Measurements from ENCODE around the gene FOXP1.

Gene FOXP1

GRCh38 chr3:71087143-71088018, 496.1 kb downstream of the FOXP1 start:
- Histone ChIP-seq H3K36me3 (no peaks in the 10 kb centered on the region), H3K9me3 (no peaks in the 10 kb centered on the region), H3K4me3 (no peak overlapping the region), H3K27ac (no peak overlapping the region), H3K4me1 (peaks cover 0 to 44% (median 10%) of the 10 kb centered on the region in 4 donors), H3K27me3 (no peaks in the 10 kb centered on the region)
- TF ChIP-seq CTCF (IDR thresholded peaks at IDR 0.05): no peak
- DNase-seq: no peak
- intact Hi-C loops (cut with DNase I; ENCODE audit: low total_unique reads): no loop called here

DNA sequence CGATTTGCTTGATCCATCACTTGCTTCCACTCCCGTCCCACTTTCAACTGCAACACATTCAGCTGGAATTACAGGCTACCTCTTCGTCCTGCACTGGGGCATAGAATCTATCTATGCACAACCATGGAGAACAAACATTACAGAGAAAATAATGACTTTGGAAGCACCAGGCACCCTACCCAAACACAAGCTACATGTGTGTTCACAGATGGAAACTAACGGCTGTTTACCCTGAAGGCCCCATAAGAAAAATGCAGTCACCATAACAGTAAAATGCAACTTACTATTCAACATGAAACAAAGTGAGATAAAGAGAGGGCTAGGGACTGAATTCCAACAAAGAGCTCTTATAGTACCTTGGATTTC, 496.8 kb downstream of the FOXP1 start:
- no peak for DNase-seq
- no peak for TF ChIP-seq CTCF (IDR thresholded peaks at IDR 0.05)

DNA sequence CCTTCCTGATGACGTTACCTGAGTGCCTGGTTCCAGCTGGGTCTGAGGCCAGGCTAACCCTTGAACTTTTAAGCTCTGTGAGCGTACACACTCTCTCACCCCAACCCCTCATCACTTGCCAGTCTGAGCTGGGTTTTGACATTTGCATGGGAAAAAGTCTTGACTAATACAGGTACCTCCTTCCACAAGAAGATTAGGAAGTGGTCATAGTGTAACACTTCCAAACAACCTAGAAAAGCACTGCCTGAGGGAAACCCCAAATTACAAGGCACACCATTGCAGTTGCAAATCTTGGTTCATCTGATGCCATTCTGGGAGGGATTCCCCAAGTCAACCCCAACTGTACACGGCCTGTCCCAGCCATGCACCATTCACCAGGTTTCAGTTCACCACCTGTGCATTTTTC, 499.8 kb downstream of the FOXP1 start:
- TF ChIP-seq CTCF (IDR thresholded peaks at IDR 0.05): no peak
- H3K4me3 ChIP-seq: no peak overlapping the region
- intact Hi-C loops (cut with DNase I; ENCODE audit: low total_unique reads): no loop called here
- H3K36me3 ChIP-seq: no peaks in the 10 kb centered on the region
- H3K27me3 ChIP-seq: no peaks in the 10 kb centered on the region
- H3K4me1 ChIP-seq: peaks cover 0 to 52% (median 24%) of the 10 kb centered on the region in 4 donors
- no peak overlapping the region for H3K27ac ChIP-seq
- no peaks in the 10 kb centered on the region for H3K9me3 ChIP-seq
- no peak for DNase-seq

More for the DNA sequence above, 496.8 kb downstream of the FOXP1 start:
- Histone ChIP-seq H3K36me3 (no peaks in the 10 kb centered on the region), H3K27ac (no peak overlapping the region), H3K27me3 (no peaks in the 10 kb centered on the region), H3K4me1 (peaks cover 0 to 48% (median 11%) of the 10 kb centered on the region in 4 donors), H3K4me3 (no peak overlapping the region), H3K9me3 (no peaks in the 10 kb centered on the region)
- intact Hi-C loops (cut with DNase I; ENCODE audit: low total_unique reads): no loop called here

DNA sequence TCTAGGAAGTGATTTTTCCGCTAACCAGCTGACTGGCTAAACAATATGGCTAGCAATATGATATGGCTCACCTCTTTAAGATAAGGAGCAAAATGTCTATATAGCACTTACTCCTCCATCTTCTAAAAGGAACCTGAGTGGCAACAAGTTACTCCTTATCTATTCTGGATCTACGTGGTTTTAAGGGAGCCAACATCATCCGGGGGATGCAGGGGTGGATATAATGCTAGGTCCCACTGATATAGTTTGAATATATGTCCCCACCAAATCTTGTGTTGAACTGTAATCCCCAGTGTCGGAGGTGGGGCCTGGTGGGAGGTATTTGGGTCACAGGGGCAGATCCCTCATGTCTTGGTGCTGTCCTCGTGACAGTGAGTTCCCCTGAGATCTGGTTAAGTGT, 500.7 kb downstream of the FOXP1 start:
- no peak overlapping the region for H3K27ac ChIP-seq
- H3K4me3 ChIP-seq: no peak overlapping the region
- H3K36me3 ChIP-seq: no peaks in the 10 kb centered on the region
- no peaks in the 10 kb centered on the region for H3K27me3 ChIP-seq
- no peak for DNase-seq
- TF ChIP-seq CTCF (IDR thresholded peaks at IDR 0.05): no peak
- peaks cover 0 to 58% (median 25%) of the 10 kb centered on the region in 4 donors for H3K4me1 ChIP-seq
- intact Hi-C loops (cut with DNase I; ENCODE audit: low total_unique reads): no loop called here
- H3K9me3 ChIP-seq: no peaks in the 10 kb centered on the region

- no peak overlapping the region for H3K4me3 ChIP-seq
- H3K9me3 ChIP-seq: no peaks in the 10 kb centered on the region
- TF ChIP-seq CTCF (IDR thresholded peaks at IDR 0.05): no peak
- DNase-seq: no peak
- H3K4me1 ChIP-seq: peaks cover 0 to 64% (median 39%) of the 10 kb centered on the region in 4 donors
- intact Hi-C loops (cut with DNase I; ENCODE audit: low total_unique reads): no loop called here
- no peaks in the 10 kb centered on the region for H3K36me3 ChIP-seq
- H3K27me3 ChIP-seq: no peaks in the 10 kb centered on the region
- H3K27ac ChIP-seq: no peak overlapping the region
Observed at GRCh38 chr3:71080517-71081083, 502.9 kb downstream of the FOXP1 start.

Data from tibial artery (tissue), 4 donors.